ENCODE results near the gene AFTPH.

DNA sequence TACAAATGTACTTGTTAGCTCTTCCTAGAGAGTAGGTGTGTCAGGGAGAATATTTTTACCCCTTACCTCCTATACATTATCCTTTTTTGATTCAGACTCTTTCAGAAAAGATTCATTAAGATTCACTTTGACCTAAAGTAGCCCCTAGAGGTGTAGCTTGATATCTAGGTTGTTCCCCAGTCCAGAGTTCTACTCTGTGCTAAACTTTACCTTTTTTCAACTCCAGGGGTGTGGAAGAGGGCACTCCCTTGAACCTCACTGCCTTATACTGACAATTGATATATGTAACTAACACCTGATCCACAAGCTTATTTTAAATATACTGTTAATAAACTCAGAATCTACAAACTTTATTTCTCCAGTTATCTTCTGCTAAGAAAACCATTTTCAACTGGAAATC lies 30.0 kb downstream of the AFTPH start:
- TF ChIP-seq CTCF (IDR thresholded peaks at IDR 0.05) (no peak), POLR2A (IDR thresholded peaks at IDR 0.05) (no peak)

Data from esophagus squamous epithelium (tissue), 4 donors.